Measurements from ENCODE around the gene SAP30BP. TPM values are rescaled to one million over a fixed set of nuclear protein-coding genes. Genes with fewer than 3 reads are reported as not detected.

SAP30BP gene
- total and polyA plus RNA-seq, 2 of the 13 experiments (the other 11 are each of a cell fraction or from before 2014, with no cell fraction given) = 67.7 to 99.4 TPM

DNA sequence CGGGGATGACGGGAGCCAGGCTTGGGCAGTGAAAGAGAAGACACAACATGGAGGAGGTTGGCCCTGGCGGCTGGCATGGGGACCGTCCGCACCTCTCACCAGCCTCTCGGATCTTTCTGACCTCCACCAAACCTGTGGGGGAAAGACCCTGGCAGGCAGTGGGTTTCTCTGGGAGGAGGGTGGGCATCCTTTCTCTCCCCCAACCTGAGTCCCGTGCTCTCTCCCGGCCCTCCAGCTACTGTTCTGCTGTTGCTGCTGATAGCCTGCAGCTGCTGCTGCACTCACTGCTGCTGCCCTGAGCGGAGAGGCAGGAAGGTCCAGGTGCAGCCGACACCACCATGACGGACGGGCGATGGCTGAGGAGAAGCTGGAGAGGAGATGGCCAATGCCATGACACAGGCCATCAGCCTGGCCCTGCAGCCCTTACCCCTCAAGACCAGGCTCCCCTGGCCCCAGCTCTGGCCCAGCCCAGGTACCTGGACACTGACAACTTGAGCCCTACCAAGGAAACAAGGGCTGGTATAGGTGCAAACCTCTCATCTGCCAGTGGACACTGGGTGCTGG is 26.5 kb upstream of the SAP30BP start:
- peaks cover 8 to 11% of the 10 kb centered on the region in 2 experiments for H3K36me3 ChIP-seq (replicated peaks in 1 of 2; ENCODE audit: control insufficient read depth in 1 of 2, insufficient read depth in 2 of 2, low read length in 2 of 2)
- H3K4me2 ChIP-seq (ENCODE audit: low read depth, low read length) = no peak overlapping the region
- CTCF ChIA-PET (ENCODE audit: low intra/inter-chr PET ratio, low total read pairs) = no interaction called here
- no peak overlapping the region for H2AFZ ChIP-seq (ENCODE audit: low read length)
- no TSS peak for BruUV-seq (replicated peaks)
- ATAC-seq (no peak), FAIRE-seq (no peak), DNase-seq (ENCODE audit: low spot score) (no peak)
- no peaks in the 10 kb centered on the region for H3K9me3 ChIP-seq (ENCODE audit: low read length)
- H3K4me3 ChIP-seq (replicated peaks in 1 of 3; ENCODE audit: insufficient read depth in 1 of 3, low read depth in 2 of 3, low read length in 3 of 3) = no peak overlapping the region
- over 99% methylated on average over 13 of the region's 13 CpGs for WGBS (ENCODE audit: low lambda C conversion rate)
- peaks cover 6% of the 10 kb centered on the region for H3K79me2 ChIP-seq (ENCODE audit: insufficient read depth, low read length)
- no peaks in the 10 kb centered on the region for H4K20me1 ChIP-seq (ENCODE audit: insufficient read depth, low read length)
- peaks cover 6% of the 10 kb centered on the region for H3K4me1 ChIP-seq (ENCODE audit: insufficient read depth, low read length)
- in situ Hi-C loops (cut with HindIII; ENCODE audit: extremely low pct_ligation_motif_present, low pct_unique_long_range_greater_than_20kb) (no loop called here), intact Hi-C loops (cut with micrococcal nuclease; ENCODE audit: unreplicated experiment) (no loop called here)
- H3K27me3 ChIP-seq (ENCODE audit: control insufficient read depth in 1 of 2, insufficient read depth in 2 of 2, low read length in 2 of 2) = no peaks in the 10 kb centered on the region
- POLR2A ChIA-PET = no interaction called here
- no peak overlapping the region for H3K9ac ChIP-seq (ENCODE audit: insufficient read depth, low read depth, low read length)
- no peak overlapping the region for H3K27ac ChIP-seq (ENCODE audit: extremely low read length, insufficient read depth, low read length)
- TF ChIP-seq SAFB2 (CRISPR knock-in tag; IDR thresholded peaks at IDR 0.05; ENCODE audit: borderline replicate concordance, low read depth) (no peak), FOXO1 (CRISPR knock-in tag; IDR thresholded peaks at IDR 0.05) (no peak), U2AF1 (optimal IDR thresholded peaks at IDR 0.05; ENCODE audit: low read depth, low read length) (no peak), FOXJ3 (CRISPR knock-in tag; IDR thresholded peaks at IDR 0.05; ENCODE audit: borderline replicate concordance) (no peak), MIXL1 (CRISPR knock-in tag; IDR thresholded peaks at IDR 0.05) (no peak), ZNF382 (CRISPR knock-in tag; IDR thresholded peaks at IDR 0.05; ENCODE audit: borderline replicate concordance) (no peak), GFI1 (CRISPR knock-in tag; IDR thresholded peaks at IDR 0.05; ENCODE audit: borderline replicate concordance) (no peak), ZNF615 (CRISPR knock-in tag; IDR thresholded peaks at IDR 0.05; ENCODE audit: borderline replicate concordance) (no peak), NPAS2 (CRISPR knock-in tag; IDR thresholded peaks at IDR 0.05; ENCODE audit: borderline replicate concordance) (no peak), ZBTB21 (CRISPR knock-in tag; IDR thresholded peaks at IDR 0.05) (no peak), ZKSCAN5 (CRISPR knock-in tag; IDR thresholded peaks at IDR 0.05) (no peak), HOXA5 (CRISPR knock-in tag; IDR thresholded peaks at IDR 0.05) (no peak), ZNF660 (CRISPR knock-in tag; IDR thresholded peaks at IDR 0.05; ENCODE audit: borderline replicate concordance, low read depth) (no peak), FIP1L1 (IDR thresholded peaks at IDR 0.05; ENCODE audit: borderline replicate concordance, insufficient read depth, low read depth, low read length) (no peak), SIN3B (IDR thresholded peaks at IDR 0.05; ENCODE audit: low read length) (no peak)
- TF ChIP-seq, protein P1, sequence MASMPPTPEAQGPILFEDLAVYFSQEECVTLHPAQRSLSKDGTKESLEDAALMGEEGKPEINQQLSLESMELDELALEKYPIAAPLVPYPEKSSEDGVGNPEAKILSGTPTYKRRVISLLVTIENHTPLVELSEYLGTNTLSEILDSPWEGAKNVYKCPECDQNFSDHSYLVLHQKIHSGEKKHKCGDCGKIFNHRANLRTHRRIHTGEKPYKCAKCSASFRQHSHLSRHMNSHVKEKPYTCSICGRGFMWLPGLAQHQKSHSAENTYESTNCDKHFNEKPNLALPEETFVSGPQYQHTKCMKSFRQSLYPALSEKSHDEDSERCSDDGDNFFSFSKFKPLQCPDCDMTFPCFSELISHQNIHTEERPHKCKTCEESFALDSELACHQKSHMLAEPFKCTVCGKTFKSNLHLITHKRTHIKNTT (CRISPR knock-in tag; IDR thresholded peaks at IDR 0.05) = no peak
- TF ChIP-seq, protein P2, sequence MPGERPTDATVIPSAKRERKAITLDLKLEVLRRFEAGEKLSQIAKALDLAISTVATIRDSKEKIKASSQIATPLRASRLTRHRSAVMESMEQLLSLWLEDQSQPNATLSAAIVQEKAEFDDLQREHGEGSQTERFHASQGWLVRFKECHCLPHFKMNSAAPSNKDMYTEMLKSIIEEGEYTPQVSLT (CRISPR knock-in tag; IDR thresholded peaks at IDR 0.05; ENCODE audit: borderline replicate concordance, low read depth) = no peak
